PC-3 (cell line): Measurements from ENCODE around the gene MRPL28.
"Not testable (repeated sequence)": the region's sequence is repeated elsewhere in the genome, so short reads cannot be mapped to it uniquely, and the experiment has no call there.

ENCODE experiments used
- CTCF ChIP-seq: fragments of 300-600 bp; sonication (generic); conservative IDR thresholded peaks from 2 replicates; pipeline ENCODE4 v1.5.1; 2017; ENCODE audit warnings: antibody characterized with exemption, low read depth, mild to moderate bottlenecking, low read length
- EZH2 ChIP-seq: fragments of 300-600 bp; sonication (generic); IDR thresholded peaks from one replicate; pipeline ENCODE4 v1.6.1; 2017; ENCODE audit warnings: antibody characterized with exemption, mild to moderate bottlenecking, low read length; ENCODE audit not compliant: unreplicated experiment
- EZH2phosphoT487 ChIP-seq: fragments of 300-600 bp; sonication (generic); IDR thresholded peaks from 2 replicates; pipeline ENCODE4 v1.6.1; 2018; ENCODE audit warnings: mild to moderate bottlenecking, antibody characterized with exemption, low read length, borderline replicate concordance

GRCh38 chr16:331181-331814 is 39.0 kb downstream of the MRPL28 start:
- not testable (repeated sequence) for TF ChIP-seq CTCF, EZH2, EZH2phosphoT487
